Endothelial cell (in vitro differentiated cells): ENCODE measurements around the gene FMN1. TPM values are rescaled to one million over a fixed set of nuclear protein-coding genes. Genes with fewer than 3 reads are reported as not detected.

ENCODE experiments used
- DNase-seq: peaks from one replicate; pipeline ENCODE4 v3.0.0; 2021; ENCODE audit warnings: low spot score
- H3K27ac Mint-ChIP-seq: one replicate; pipeline ENCODE4 v1.8.0; 2021; ENCODE audit warnings: mixed read lengths, inconsistent platforms; ENCODE audit not compliant: unreplicated experiment
- H3K27me3 Mint-ChIP-seq: one replicate; pipeline ENCODE4 v1.8.0; 2021; ENCODE audit warnings: mild to moderate bottlenecking, moderate library complexity, mixed read lengths, inconsistent platforms; ENCODE audit not compliant: unreplicated experiment
- H3K36me3 Mint-ChIP-seq: one replicate; pipeline ENCODE4 v1.8.0; 2021; ENCODE audit warnings: mild to moderate bottlenecking, low read depth, mixed read lengths, inconsistent platforms; ENCODE audit not compliant: unreplicated experiment
- H3K4me1 Mint-ChIP-seq: one replicate; pipeline ENCODE4 v1.8.0; 2021; ENCODE audit warnings: mild to moderate bottlenecking, mixed read lengths, inconsistent platforms; ENCODE audit not compliant: unreplicated experiment
- H3K4me3 Mint-ChIP-seq: one replicate; pipeline ENCODE4 v1.8.0; 2021; ENCODE audit warnings: mild to moderate bottlenecking, mixed read lengths, inconsistent platforms; ENCODE audit not compliant: unreplicated experiment
- H3K9me3 Mint-ChIP-seq: one replicate; pipeline ENCODE4 v1.8.0; 2021; ENCODE audit warnings: mixed read lengths, inconsistent platforms; ENCODE audit not compliant: unreplicated experiment
- total RNA-seq: library from RNA; stranded (reverse); fragmentation: NEBNext Ultra II Directional; extraction: Animal tissue kit (Norgen Biotek cat#: 25700); gene quantifications from one replicate; pipeline ENCODE4 v1.2.1, GENCODE V29; 2021; ENCODE audit not compliant: unreplicated experiment
- TF ChIP-seq, protein P1 (sequence below): fragments of 200-600 bp; sonication (generic); IDR thresholded peaks from one replicate; pipeline ENCODE4 v1.5.0; 2021; ENCODE audit warnings: antibody characterized with exemption; ENCODE audit not compliant: unreplicated experiment

FMN1 gene
- total RNA-seq, 1 donor from 2014 or later, result 1.3 TPM

DNA sequence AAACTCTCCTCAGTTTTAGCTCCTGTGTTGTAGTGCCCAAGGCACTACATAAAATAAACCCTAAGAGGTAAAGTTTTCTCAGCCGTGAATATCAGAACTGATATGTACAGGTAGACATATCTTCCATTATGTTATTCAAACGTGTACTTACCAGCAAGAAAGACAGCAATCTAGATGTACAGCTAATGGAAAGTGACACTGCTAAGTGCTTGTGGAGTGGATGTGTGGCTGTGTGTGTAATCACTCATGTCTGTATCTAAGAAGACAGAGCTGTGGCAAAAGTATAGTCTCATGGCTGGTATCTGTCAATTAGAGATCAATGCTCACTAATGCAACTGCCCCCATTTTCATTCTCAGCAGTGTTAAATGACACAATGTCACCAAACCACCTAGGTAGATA lies 101.3 kb downstream of the FMN1 start:
- Mint-ChIP-seq H3K36me3 (no peaks in the 10 kb centered on the region), H3K4me3 (no peak overlapping the region), H3K9me3 (no peaks in the 10 kb centered on the region), H3K4me1 (peaks cover 3% of the 10 kb centered on the region), H3K27me3 (peaks cover 2% of the 10 kb centered on the region), H3K27ac (no peak overlapping the region)
- DNase-seq, result no peak
- TF ChIP-seq, protein P1, sequence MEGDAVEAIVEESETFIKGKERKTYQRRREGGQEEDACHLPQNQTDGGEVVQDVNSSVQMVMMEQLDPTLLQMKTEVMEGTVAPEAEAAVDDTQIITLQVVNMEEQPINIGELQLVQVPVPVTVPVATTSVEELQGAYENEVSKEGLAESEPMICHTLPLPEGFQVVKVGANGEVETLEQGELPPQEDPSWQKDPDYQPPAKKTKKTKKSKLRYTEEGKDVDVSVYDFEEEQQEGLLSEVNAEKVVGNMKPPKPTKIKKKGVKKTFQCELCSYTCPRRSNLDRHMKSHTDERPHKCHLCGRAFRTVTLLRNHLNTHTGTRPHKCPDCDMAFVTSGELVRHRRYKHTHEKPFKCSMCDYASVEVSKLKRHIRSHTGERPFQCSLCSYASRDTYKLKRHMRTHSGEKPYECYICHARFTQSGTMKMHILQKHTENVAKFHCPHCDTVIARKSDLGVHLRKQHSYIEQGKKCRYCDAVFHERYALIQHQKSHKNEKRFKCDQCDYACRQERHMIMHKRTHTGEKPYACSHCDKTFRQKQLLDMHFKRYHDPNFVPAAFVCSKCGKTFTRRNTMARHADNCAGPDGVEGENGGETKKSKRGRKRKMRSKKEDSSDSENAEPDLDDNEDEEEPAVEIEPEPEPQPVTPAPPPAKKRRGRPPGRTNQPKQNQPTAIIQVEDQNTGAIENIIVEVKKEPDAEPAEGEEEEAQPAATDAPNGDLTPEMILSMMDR, result no peak

DNA sequence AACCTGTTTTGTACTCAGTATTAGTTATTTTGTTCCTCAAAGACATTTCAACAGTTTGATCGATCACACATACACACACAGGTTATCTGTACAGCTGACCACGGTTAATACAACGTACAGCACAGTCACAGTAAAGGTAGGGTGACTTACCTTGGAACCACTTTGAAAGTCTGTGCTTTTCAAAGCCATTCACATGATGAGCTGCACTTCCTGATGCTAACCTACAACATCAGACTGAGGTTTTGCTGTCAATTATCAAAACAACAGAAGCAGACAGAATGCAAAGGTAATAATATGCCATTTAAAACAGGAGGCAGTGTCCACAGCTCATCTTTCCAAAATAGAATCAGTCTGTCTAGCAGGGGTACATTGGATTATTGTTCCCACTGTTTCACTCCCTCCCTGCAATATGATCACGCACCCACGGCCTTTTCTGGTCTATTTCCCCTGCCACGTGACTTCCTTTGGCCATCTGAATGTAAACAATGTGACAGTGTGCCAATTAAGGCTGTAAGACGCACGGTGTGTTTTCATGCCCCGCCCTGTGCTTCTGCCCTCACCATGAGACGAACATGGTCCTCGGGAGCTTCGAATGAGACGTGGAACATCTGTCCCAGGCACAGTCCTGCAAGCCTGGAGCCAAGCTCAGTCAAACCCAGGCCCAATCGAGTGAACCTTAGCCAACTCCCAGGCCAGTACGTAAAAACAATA lies 102.4 kb downstream of the FMN1 start:
- TF ChIP-seq, protein P1, result no peak
- Mint-ChIP-seq H3K36me3 (no peaks in the 10 kb centered on the region), H3K27ac (no peak overlapping the region), H3K4me3 (no peak overlapping the region), H3K9me3 (no peaks in the 10 kb centered on the region), H3K4me1 (peaks cover 3% of the 10 kb centered on the region), H3K27me3 (peaks cover 2% of the 10 kb centered on the region)
- DNase-seq, result no peak

DNA sequence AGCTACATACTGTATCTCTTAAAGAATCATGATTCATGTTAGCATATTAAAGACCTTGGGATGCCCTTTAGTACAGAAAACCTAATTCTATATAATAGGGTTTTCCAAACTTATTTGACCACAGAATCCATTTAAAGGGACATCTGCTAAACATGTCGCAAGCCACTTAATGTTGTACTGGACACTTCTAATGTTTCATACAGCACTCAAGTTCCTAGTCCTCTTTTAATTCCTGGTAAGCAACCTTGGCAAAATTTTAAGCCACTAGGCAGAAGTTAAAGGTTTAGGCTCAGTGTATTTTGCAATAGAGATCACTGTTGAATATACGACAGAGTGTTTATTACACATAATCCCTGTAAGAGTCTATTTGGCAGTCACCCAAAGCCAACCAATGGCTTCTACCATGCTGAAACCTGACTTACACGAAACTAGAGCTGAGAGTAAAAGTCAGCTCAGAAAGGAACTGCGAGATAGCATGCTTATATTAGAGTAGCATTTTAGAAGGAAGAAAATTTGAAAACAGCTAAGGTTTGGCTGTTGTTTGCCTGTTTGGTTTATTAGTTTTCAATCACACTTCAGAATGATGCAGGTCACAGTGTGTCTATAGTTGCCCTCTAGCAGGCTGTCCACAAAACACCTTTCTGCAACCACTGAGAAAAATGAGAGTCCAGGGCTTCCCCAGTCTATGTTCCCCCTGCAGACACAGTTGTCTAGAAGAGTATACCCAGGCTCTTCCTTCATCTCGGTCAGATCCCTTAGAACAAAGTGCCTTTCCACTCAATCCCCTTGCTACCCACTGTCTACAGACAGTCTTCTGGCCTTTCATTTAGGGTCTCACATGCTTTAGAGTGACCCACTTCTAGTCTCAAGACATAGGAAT lies 104.4 kb downstream of the FMN1 start:
- Mint-ChIP-seq H3K9me3 (no peaks in the 10 kb centered on the region), H3K36me3 (no peaks in the 10 kb centered on the region), H3K27me3 (peaks cover 2% of the 10 kb centered on the region), H3K4me3 (no peak overlapping the region), H3K27ac (no peak overlapping the region), H3K4me1 (peaks cover 3% of the 10 kb centered on the region)
- DNase-seq, result no peak
- TF ChIP-seq, protein P1, result no peak

DNA sequence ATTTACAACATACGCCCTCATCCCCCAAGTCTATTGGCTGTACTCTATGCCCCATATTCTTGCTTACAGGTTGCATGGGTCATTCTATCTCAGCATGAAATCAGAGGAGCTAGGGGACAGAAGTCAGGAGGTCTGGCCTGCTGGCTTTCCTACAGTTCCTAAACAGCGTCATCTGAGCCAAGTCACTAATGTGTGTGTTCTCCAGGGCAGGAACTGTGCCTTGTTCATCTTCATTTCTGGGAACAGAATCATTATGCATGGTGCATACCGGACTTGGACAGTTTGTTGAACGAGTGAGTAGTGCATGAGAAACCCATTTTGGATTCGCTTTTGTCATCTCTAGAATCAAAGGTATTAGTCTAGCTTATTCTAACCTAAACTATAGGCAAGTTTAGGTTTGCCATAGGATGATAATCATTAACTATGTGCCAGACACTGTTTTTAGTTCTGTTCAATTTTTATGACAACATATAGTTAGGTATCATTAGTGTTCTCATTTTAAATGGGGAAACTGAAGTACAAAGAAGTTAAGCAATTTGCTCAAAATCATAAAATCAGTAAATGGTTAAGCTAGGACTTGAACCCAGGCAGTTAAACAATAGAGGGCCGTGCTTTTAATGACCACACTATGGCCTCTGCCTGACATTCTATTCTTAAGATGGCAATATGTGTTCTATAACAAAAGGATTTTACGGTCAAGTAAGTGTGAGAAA lies 105.2 kb downstream of the FMN1 start:
- no peak overlapping the region for H3K4me3 Mint-ChIP-seq
- no peaks in the 10 kb centered on the region for H3K9me3 Mint-ChIP-seq
- DNase-seq, result no peak
- no peaks in the 10 kb centered on the region for H3K36me3 Mint-ChIP-seq
- TF ChIP-seq, protein P1, result no peak
- H3K4me1 Mint-ChIP-seq, result peaks cover 3% of the 10 kb centered on the region
- H3K27ac Mint-ChIP-seq, result no peak overlapping the region
- peaks cover 2% of the 10 kb centered on the region for H3K27me3 Mint-ChIP-seq
